ENCODE results near the gene PHKG2. TPM values are rescaled to one million over a fixed set of nuclear protein-coding genes. Genes with fewer than 3 reads are reported as not detected.

Gene PHKG2
- total and polyA plus RNA-seq, 2 donors from 2014 or later: 27.8 to 34.9 TPM

- Histone ChIP-seq H3K4me3 (ENCODE audit: low read length in 3 of 3) (peak overlapping the region; percentile 63 to 68 (median 65)), H3K27ac (ENCODE audit: low read depth in 2 of 2, low read length in 2 of 2) (no peak overlapping the region), H3K4me1 (ENCODE audit: control insufficient read depth in 2 of 3, insufficient read depth in 2 of 3, low read depth in 1 of 3, low read length in 3 of 3) (no peaks in the 10 kb centered on the region), H3K36me3 (ENCODE audit: control insufficient read depth in 2 of 3, insufficient read depth in 3 of 3, low read length in 3 of 3) (peaks cover 0 to 11% (median 6%) of the 10 kb centered on the region in 3 donors), H3K27me3 (ENCODE audit: control insufficient read depth, insufficient read depth, low read length) (no peaks in the 10 kb centered on the region), H3K9me3 (ENCODE audit: control insufficient read depth in 2 of 3, insufficient read depth in 1 of 3, low read length in 3 of 3) (no peaks in the 10 kb centered on the region), H3K9ac (ENCODE audit: low read length in 3 of 3) (no peak overlapping the region)
- no peak for TF ChIP-seq CTCF (IDR thresholded peaks at IDR 0.05; ENCODE audit: borderline replicate concordance, extremely low read depth, insufficient read depth)
- intact Hi-C loops (cut with DNase I): no loop called here
- DNase-seq: peak in 3 of 5 donors; percentile 45 to 57 (median 49)
- FAIRE-seq: no peak
Observed at GRCh38 chr16:30748634-30749445, 615 bp downstream of the PHKG2 start.

GRCh38 chr16:30750201-30750600 lies 2.0 kb downstream of the PHKG2 start:
- H3K9ac ChIP-seq (ENCODE audit: low read length in 3 of 3): no peak overlapping the region
- H3K27me3 ChIP-seq (ENCODE audit: control insufficient read depth, insufficient read depth, low read length): no peaks in the 10 kb centered on the region
- H3K9me3 ChIP-seq (ENCODE audit: control insufficient read depth in 2 of 3, insufficient read depth in 1 of 3, low read length in 3 of 3): no peaks in the 10 kb centered on the region
- H3K4me3 ChIP-seq (ENCODE audit: low read length in 3 of 3): no peak overlapping the region
- H3K4me1 ChIP-seq (ENCODE audit: control insufficient read depth in 2 of 3, insufficient read depth in 2 of 3, low read depth in 1 of 3, low read length in 3 of 3): no peaks in the 10 kb centered on the region
- no peak for FAIRE-seq
- TF ChIP-seq CTCF (IDR thresholded peaks at IDR 0.05; ENCODE audit: borderline replicate concordance, extremely low read depth, insufficient read depth): no peak
- intact Hi-C loops (cut with DNase I): no loop called here
- H3K36me3 ChIP-seq (ENCODE audit: control insufficient read depth in 2 of 3, insufficient read depth in 3 of 3, low read length in 3 of 3): peaks cover 0 to 11% (median 8%) of the 10 kb centered on the region in 3 donors
- H3K27ac ChIP-seq (ENCODE audit: low read depth in 2 of 2, low read length in 2 of 2): no peak overlapping the region
- no peak for DNase-seq

GRCh38 chr16:30750876-30751465 lies 2.7 kb downstream of the PHKG2 start:
- H3K36me3 ChIP-seq (ENCODE audit: control insufficient read depth in 2 of 3, insufficient read depth in 3 of 3, low read length in 3 of 3): peaks cover 0 to 11% (median 10%) of the 10 kb centered on the region in 3 donors
- H3K9me3 ChIP-seq (ENCODE audit: control insufficient read depth in 2 of 3, insufficient read depth in 1 of 3, low read length in 3 of 3): no peaks in the 10 kb centered on the region
- no peak overlapping the region for H3K9ac ChIP-seq (ENCODE audit: low read length in 3 of 3)
- no peak for TF ChIP-seq CTCF (IDR thresholded peaks at IDR 0.05; ENCODE audit: borderline replicate concordance, extremely low read depth, insufficient read depth)
- H3K4me3 ChIP-seq (ENCODE audit: low read length in 3 of 3): no peak overlapping the region
- no peaks in the 10 kb centered on the region for H3K4me1 ChIP-seq (ENCODE audit: control insufficient read depth in 2 of 3, insufficient read depth in 2 of 3, low read depth in 1 of 3, low read length in 3 of 3)
- intact Hi-C loops (cut with DNase I): no loop called here
- no peak for FAIRE-seq
- no peak overlapping the region for H3K27ac ChIP-seq (ENCODE audit: low read depth in 2 of 2, low read length in 2 of 2)
- H3K27me3 ChIP-seq (ENCODE audit: control insufficient read depth, insufficient read depth, low read length): no peaks in the 10 kb centered on the region
- DNase-seq: peak in 1 of 5 donors; percentile 48

All from kidney (tissue), 14 donors.